CD4-positive, CD25-positive, alpha-beta regulatory T cell (primary cell): ENCODE data around the gene ABCC10. TPM values are rescaled to one million over a fixed set of nuclear protein-coding genes. Genes with fewer than 3 reads are reported as not detected.

Experiments used
- ATAC-seq, 2 donors: fragments of 150-1000 bp; cut with Tn5 transposase; one replicate each; pipeline ENCODE4 v1.10.0; 2021; ENCODE audit warnings: low read depth in 2 of 2, moderate number of reproducible peaks in 2 of 2, moderate library complexity in 1 of 2
- DNase-seq, 3 donors: peaks; one replicate each; pipeline versions ENCODE4 v3.0.0 to v3.0.0-alpha.2; 2012 to 2022; ENCODE audit warnings: mixed read lengths in 1 of 3
- H3K27ac ChIP-seq: one replicate; pipeline ENCODE4 v1.7.0; 2013; ENCODE audit warnings: mild to moderate bottlenecking, low read length; ENCODE audit not compliant: insufficient read depth, poor library complexity, severe bottlenecking
- H3K27me3 ChIP-seq: one replicate; pipeline ENCODE4 v1.7.0; 2013; ENCODE audit warnings: low read length; ENCODE audit not compliant: control insufficient read depth, insufficient read depth
- H3K36me3 ChIP-seq: one replicate; pipeline ENCODE4 v1.7.0; 2013; ENCODE audit warnings: mild to moderate bottlenecking, low read length, moderate library complexity; ENCODE audit not compliant: control insufficient read depth, insufficient read depth
- H3K4me1 ChIP-seq: 2 replicates; pipeline ENCODE4 v1.7.0; 2013; ENCODE audit warnings: mild to moderate bottlenecking, low read length; ENCODE audit not compliant: insufficient read depth, control insufficient read depth, poor library complexity, severe bottlenecking
- H3K4me3 ChIP-seq: one replicate; pipeline ENCODE4 v1.7.0; 2013; ENCODE audit warnings: low read depth, mild to moderate bottlenecking, low read length, moderate library complexity
- H3K9me3 ChIP-seq, 2 experiments: 1 replicate in 1 of 2; 2 replicates in 1 of 2; pipeline ENCODE4 v1.7.0; 2013; ENCODE audit warnings: low read length in 2 of 2, mild to moderate bottlenecking in 1 of 2, moderate library complexity in 1 of 2; ENCODE audit not compliant: control insufficient read depth in 2 of 2
- H3K27ac Mint-ChIP-seq, 3 donors: one replicate each; pipeline ENCODE4 v1.8.0; 2020 to 2022; ENCODE audit warnings: mild to moderate bottlenecking in 3 of 3, mixed read lengths in 3 of 3, moderate library complexity in 2 of 3
- H3K27me3 Mint-ChIP-seq: one replicate; pipeline ENCODE4 v1.8.0; 2022; ENCODE audit warnings: mild to moderate bottlenecking, mixed read lengths
- H3K36me3 Mint-ChIP-seq: one replicate; pipeline ENCODE4 v1.8.0; 2020; ENCODE audit warnings: mixed read lengths
- H3K4me1 Mint-ChIP-seq, 4 donors: one replicate each; pipeline ENCODE4 v1.8.0; 2020 to 2022; ENCODE audit warnings: mixed read lengths in 4 of 4, mild to moderate bottlenecking in 1 of 4
- H3K4me3 Mint-ChIP-seq, 4 donors: one replicate each; pipeline ENCODE4 v1.8.0; 2020 to 2022; ENCODE audit warnings: mild to moderate bottlenecking in 4 of 4, mixed read lengths in 4 of 4, moderate library complexity in 3 of 4
- H3K9me3 Mint-ChIP-seq, 7 donors: one replicate each; pipeline ENCODE4 v1.8.0; 2020 to 2022; ENCODE audit warnings: mixed read lengths in 7 of 7, mild to moderate bottlenecking in 3 of 7, moderate library complexity in 2 of 7
- polyA plus RNA-seq, 4 donors: library from polyadenylated mRNA; unstranded; fragments of 300-500 nt; fragmentation: Illumina TruSeq; gene quantifications; one replicate each; pipeline ENCODE4 v1.2.3, GENCODE V29; 2021
- total RNA-seq: library from RNA; stranded (reverse); gene quantifications from one replicate; pipeline ENCODE4 v1.2.3, GENCODE V29; 2022

ABCC10 gene
- total and polyA plus RNA-seq, 5 donors from 2014 or later: 17.9 to 81.7 (median 18.7) TPM

- no peaks in the 10 kb centered on the region for H3K4me1 Mint-ChIP-seq
- H3K9me3 ChIP-seq: no peaks in the 10 kb centered on the region
- peaks cover 8% of the 10 kb centered on the region for H3K27me3 ChIP-seq
- peaks cover 25% of the 10 kb centered on the region for H3K27me3 Mint-ChIP-seq
- no peaks in the 10 kb centered on the region for H3K36me3 ChIP-seq
- ATAC-seq: no peak
- no peak overlapping the region for H3K27ac ChIP-seq
- peaks cover 0 to 1% (median 0%) of the 10 kb centered on the region in 7 donors for H3K9me3 Mint-ChIP-seq
- no peaks in the 10 kb centered on the region for H3K4me1 ChIP-seq
- H3K36me3 Mint-ChIP-seq: no peaks in the 10 kb centered on the region
- no peak overlapping the region for H3K4me3 ChIP-seq
- no peak overlapping the region for H3K27ac Mint-ChIP-seq
- DNase-seq: no peak
- no peak overlapping the region for H3K4me3 Mint-ChIP-seq
Measured at GRCh38 chr6:43467752-43468151, 40.4 kb downstream of the ABCC10 start.

GRCh38 chr6:43468240-43468639 lies 40.9 kb downstream of the ABCC10 start:
- Mint-ChIP-seq H3K4me3 (no peak overlapping the region), H3K9me3 (peaks cover 0 to 1% (median 0%) of the 10 kb centered on the region in 7 donors), H3K36me3 (no peaks in the 10 kb centered on the region), H3K4me1 (no peaks in the 10 kb centered on the region), H3K27me3 (peaks cover 25% of the 10 kb centered on the region), H3K27ac (no peak overlapping the region)
- H3K36me3 ChIP-seq: no peaks in the 10 kb centered on the region
- H3K4me3 ChIP-seq: no peak overlapping the region
- DNase-seq (no peak), ATAC-seq (no peak)
- no peaks in the 10 kb centered on the region for H3K9me3 ChIP-seq
- peaks cover 5% of the 10 kb centered on the region for H3K27me3 ChIP-seq
- no peaks in the 10 kb centered on the region for H3K4me1 ChIP-seq
- no peak overlapping the region for H3K27ac ChIP-seq

GRCh38 chr6:43468748-43469681 lies 41.7 kb downstream of the ABCC10 start:
- Mint-ChIP-seq H3K27ac (no peak overlapping the region), H3K36me3 (no peaks in the 10 kb centered on the region), H3K4me3 (no peak overlapping the region), H3K9me3 (peaks cover 0 to 1% (median 0%) of the 10 kb centered on the region in 7 donors), H3K4me1 (no peaks in the 10 kb centered on the region), H3K27me3 (peaks cover 29% of the 10 kb centered on the region)
- H3K36me3 ChIP-seq: no peaks in the 10 kb centered on the region
- H3K27me3 ChIP-seq: peaks cover 5% of the 10 kb centered on the region
- H3K27ac ChIP-seq: no peak overlapping the region
- no peaks in the 10 kb centered on the region for H3K4me1 ChIP-seq
- no peaks in the 10 kb centered on the region for H3K9me3 ChIP-seq
- H3K4me3 ChIP-seq: no peak overlapping the region
- no peak for ATAC-seq
- no peak for DNase-seq

GRCh38 chr6:43469947-43470346 lies 42.6 kb downstream of the ABCC10 start:
- H3K36me3 ChIP-seq: no peaks in the 10 kb centered on the region
- H3K4me3 ChIP-seq: no peak overlapping the region
- H3K9me3 ChIP-seq: no peaks in the 10 kb centered on the region
- Mint-ChIP-seq H3K4me1 (no peaks in the 10 kb centered on the region), H3K36me3 (no peaks in the 10 kb centered on the region), H3K4me3 (no peak overlapping the region), H3K27me3 (peaks cover 29% of the 10 kb centered on the region), H3K27ac (no peak overlapping the region), H3K9me3 (peaks cover 0 to 1% (median 0%) of the 10 kb centered on the region in 7 donors)
- no peak for ATAC-seq
- DNase-seq: no peak
- H3K4me1 ChIP-seq: no peaks in the 10 kb centered on the region
- peaks cover 5% of the 10 kb centered on the region for H3K27me3 ChIP-seq
- H3K27ac ChIP-seq: no peak overlapping the region

GRCh38 chr6:43471399-43471798 lies 44.1 kb downstream of the ABCC10 start:
- H3K27me3 ChIP-seq: peaks cover 5% of the 10 kb centered on the region
- peaks cover 0 to 1% (median 0%) of the 10 kb centered on the region in 7 donors for H3K9me3 Mint-ChIP-seq
- ATAC-seq: no peak
- no peaks in the 10 kb centered on the region for H3K4me1 Mint-ChIP-seq
- H3K9me3 ChIP-seq: no peaks in the 10 kb centered on the region
- no peaks in the 10 kb centered on the region for H3K4me1 ChIP-seq
- DNase-seq: no peak
- H3K4me3 ChIP-seq: no peak overlapping the region
- no peak overlapping the region for H3K27ac Mint-ChIP-seq
- no peak overlapping the region for H3K27ac ChIP-seq
- peak overlapping the region in 2 of 4 donors; percentile 7 to 25 for H3K4me3 Mint-ChIP-seq
- peaks cover 18% of the 10 kb centered on the region for H3K27me3 Mint-ChIP-seq
- H3K36me3 Mint-ChIP-seq: no peaks in the 10 kb centered on the region
- H3K36me3 ChIP-seq: no peaks in the 10 kb centered on the region

- Mint-ChIP-seq H3K36me3 (no peaks in the 10 kb centered on the region), H3K27ac (no peak overlapping the region), H3K4me1 (peaks cover 6 to 11% (median 8%) of the 10 kb centered on the region in 4 donors), H3K9me3 (peaks cover 0 to 1% (median 0%) of the 10 kb centered on the region in 7 donors), H3K27me3 (peaks cover 13% of the 10 kb centered on the region), H3K4me3 (no peak overlapping the region)
- H3K27ac ChIP-seq: no peak overlapping the region
- DNase-seq (no peak), ATAC-seq (no peak)
- H3K4me1 ChIP-seq: peaks cover 6% of the 10 kb centered on the region
- H3K27me3 ChIP-seq: peaks cover 5% of the 10 kb centered on the region
- H3K36me3 ChIP-seq: no peaks in the 10 kb centered on the region
- H3K4me3 ChIP-seq: no peak overlapping the region
- no peaks in the 10 kb centered on the region for H3K9me3 ChIP-seq
Measured at GRCh38 chr6:43472515-43472914, 45.2 kb downstream of the ABCC10 start.

- Histone ChIP-seq H3K4me3 (no peak overlapping the region), H3K27me3 (no peaks in the 10 kb centered on the region), H3K4me1 (peaks cover 22% of the 10 kb centered on the region), H3K9me3 (no peaks in the 10 kb centered on the region), H3K36me3 (no peaks in the 10 kb centered on the region), H3K27ac (no peak overlapping the region)
- Mint-ChIP-seq H3K4me1 (peaks cover 16 to 39% (median 30%) of the 10 kb centered on the region in 4 donors), H3K36me3 (no peaks in the 10 kb centered on the region), H3K27ac (peak overlapping the region in 1 of 3 donors; percentile 51), H3K4me3 (no peak overlapping the region), H3K9me3 (peaks cover 0 to 1% (median 0%) of the 10 kb centered on the region in 7 donors), H3K27me3 (peaks cover 13% of the 10 kb centered on the region)
- no peak for ATAC-seq
- no peak for DNase-seq
Measured at GRCh38 chr6:43475516-43475915, 48.2 kb downstream of the ABCC10 start.
